ENCODE data around the gene GIGYF2. TPM values are rescaled to one million over a fixed set of nuclear protein-coding genes. Genes with fewer than 3 reads are reported as not detected.

The GIGYF2 gene
- total and polyA plus RNA-seq, 2 of the 13 experiments (the other 11 are each of a cell fraction or from before 2014, with no cell fraction given), result 44.9 to 73.5 TPM

DNA sequence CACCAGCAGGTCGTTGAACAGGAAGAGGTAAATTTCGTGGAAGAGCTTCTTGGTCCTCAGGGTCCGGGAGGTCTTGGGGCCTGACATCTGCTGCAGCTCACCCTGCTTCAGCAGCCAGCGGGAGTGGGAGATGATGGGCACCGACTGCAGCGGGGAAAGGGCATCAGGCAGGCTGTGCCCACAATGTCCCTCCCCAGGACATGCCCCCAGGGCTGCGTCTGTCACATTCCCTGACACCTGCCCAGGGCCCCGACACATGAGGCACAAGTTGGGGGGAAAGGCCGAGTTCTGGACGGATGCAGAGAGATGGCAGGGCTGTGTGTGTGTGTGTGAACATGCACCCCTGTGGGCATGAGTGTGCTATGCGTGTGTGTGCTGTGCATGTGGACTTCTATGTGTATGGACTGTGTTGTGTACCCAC, 186.9 kb downstream of the GIGYF2 start:
- intact Hi-C loops (cut with micrococcal nuclease; ENCODE audit: unreplicated experiment), result no loop called here
- no TSS peak for BruUV-seq (replicated peaks)
- no peaks in the 10 kb centered on the region for H3K27me3 ChIP-seq (ENCODE audit: control insufficient read depth in 1 of 2, insufficient read depth in 2 of 2, low read length in 2 of 2)
- H3K36me3 ChIP-seq (replicated peaks in 1 of 2; ENCODE audit: control insufficient read depth in 1 of 2, insufficient read depth in 2 of 2, low read length in 2 of 2), result peaks cover 10 to 34% of the 10 kb centered on the region in 2 experiments
- FAIRE-seq (no peak), ATAC-seq (no peak), DNase-seq (ENCODE audit: low spot score) (no peak)
- WGBS (ENCODE audit: low lambda C conversion rate), result 95% methylated on average over 11 of the region's 11 CpGs
- no peak overlapping the region for H3K9ac ChIP-seq (ENCODE audit: insufficient read depth, low read depth, low read length)
- in situ Hi-C loops (cut with HindIII; ENCODE audit: extremely low pct_ligation_motif_present, low pct_unique_long_range_greater_than_20kb), result no loop called here
- H3K4me3 ChIP-seq (replicated peaks in 1 of 3; ENCODE audit: insufficient read depth in 1 of 3, low read depth in 2 of 3, low read length in 3 of 3), result no peak overlapping the region
- peaks cover 26% of the 10 kb centered on the region for H3K4me1 ChIP-seq (ENCODE audit: insufficient read depth, low read length)
- peaks cover 3% of the 10 kb centered on the region; the same call in 1 of the 2 replicates for H4K20me1 ChIP-seq (ENCODE audit: insufficient read depth, low read length)
- H3K4me2 ChIP-seq (ENCODE audit: low read depth, low read length), result no peak overlapping the region
- POLR2A ChIA-PET, result interaction anchor here (1.7 kb wide), 1 partner anchor 27 kb away, joined by 5 read pairs; no protein-coding TSS in a partner anchor
- no peak overlapping the region for H2AFZ ChIP-seq (ENCODE audit: low read length)
- no peaks in the 10 kb centered on the region for H3K9me3 ChIP-seq (ENCODE audit: low read length)
- no peak overlapping the region for H3K27ac ChIP-seq (ENCODE audit: extremely low read length, insufficient read depth, low read length)
- CTCF ChIA-PET (ENCODE audit: low intra/inter-chr PET ratio, low total read pairs), result no interaction called here
- H3K79me2 ChIP-seq (ENCODE audit: insufficient read depth, low read length), result no peaks in the 10 kb centered on the region
- TF ChIP-seq TBX3 (IDR thresholded peaks at IDR 0.05; ENCODE audit: borderline replicate concordance) (no peak), SMAD3 (CRISPR knock-in tag; IDR thresholded peaks at IDR 0.05) (no peak), ZNF430 (CRISPR knock-in tag; IDR thresholded peaks at IDR 0.05) (no peak), GATA4 (IDR thresholded peaks at IDR 0.05; ENCODE audit: borderline replicate concordance, low read depth) (no peak), ZBTB7B (CRISPR knock-in tag; IDR thresholded peaks at IDR 0.05) (no peak), POLR2AphosphoS2 (IDR thresholded peaks at IDR 0.05; ENCODE audit: low read depth, low read length) (peak; percentile 17; the same call in 1 of the 2 replicates), CHD2 (IDR thresholded peaks at IDR 0.05; ENCODE audit: low read depth, low read length) (peak; percentile 35; the same call in 1 of the 2 replicates), SAP130 (CRISPR knock-in tag; IDR thresholded peaks at IDR 0.05; ENCODE audit: low read depth) (no peak), TCF12 (IDR thresholded peaks at IDR 0.05) (no peak), TCF12 (CRISPR knock-in tag; IDR thresholded peaks at IDR 0.05) (no peak), ZNF543 (CRISPR knock-in tag; IDR thresholded peaks at IDR 0.05) (no peak)
- TF ChIP-seq, protein P1, sequence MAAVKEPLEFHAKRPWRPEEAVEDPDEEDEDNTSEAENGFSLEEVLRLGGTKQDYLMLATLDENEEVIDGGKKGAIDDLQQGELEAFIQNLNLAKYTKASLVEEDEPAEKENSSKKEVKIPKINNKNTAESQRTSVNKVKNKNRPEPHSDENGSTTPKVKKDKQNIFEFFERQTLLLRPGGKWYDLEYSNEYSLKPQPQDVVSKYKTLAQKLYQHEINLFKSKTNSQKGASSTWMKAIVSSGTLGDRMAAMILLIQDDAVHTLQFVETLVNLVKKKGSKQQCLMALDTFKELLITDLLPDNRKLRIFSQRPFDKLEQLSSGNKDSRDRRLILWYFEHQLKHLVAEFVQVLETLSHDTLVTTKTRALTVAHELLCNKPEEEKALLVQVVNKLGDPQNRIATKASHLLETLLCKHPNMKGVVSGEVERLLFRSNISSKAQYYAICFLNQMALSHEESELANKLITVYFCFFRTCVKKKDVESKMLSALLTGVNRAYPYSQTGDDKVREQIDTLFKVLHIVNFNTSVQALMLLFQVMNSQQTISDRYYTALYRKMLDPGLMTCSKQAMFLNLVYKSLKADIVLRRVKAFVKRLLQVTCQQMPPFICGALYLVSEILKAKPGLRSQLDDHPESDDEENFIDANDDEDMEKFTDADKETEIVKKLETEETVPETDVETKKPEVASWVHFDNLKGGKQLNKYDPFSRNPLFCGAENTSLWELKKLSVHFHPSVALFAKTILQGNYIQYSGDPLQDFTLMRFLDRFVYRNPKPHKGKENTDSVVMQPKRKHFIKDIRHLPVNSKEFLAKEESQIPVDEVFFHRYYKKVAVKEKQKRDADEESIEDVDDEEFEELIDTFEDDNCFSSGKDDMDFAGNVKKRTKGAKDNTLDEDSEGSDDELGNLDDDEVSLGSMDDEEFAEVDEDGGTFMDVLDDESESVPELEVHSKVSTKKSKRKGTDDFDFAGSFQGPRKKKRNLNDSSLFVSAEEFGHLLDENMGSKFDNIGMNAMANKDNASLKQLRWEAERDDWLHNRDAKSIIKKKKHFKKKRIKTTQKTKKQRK (IDR thresholded peaks at IDR 0.05; ENCODE audit: low read length), result no peak
- TF ChIP-seq, protein P2, sequence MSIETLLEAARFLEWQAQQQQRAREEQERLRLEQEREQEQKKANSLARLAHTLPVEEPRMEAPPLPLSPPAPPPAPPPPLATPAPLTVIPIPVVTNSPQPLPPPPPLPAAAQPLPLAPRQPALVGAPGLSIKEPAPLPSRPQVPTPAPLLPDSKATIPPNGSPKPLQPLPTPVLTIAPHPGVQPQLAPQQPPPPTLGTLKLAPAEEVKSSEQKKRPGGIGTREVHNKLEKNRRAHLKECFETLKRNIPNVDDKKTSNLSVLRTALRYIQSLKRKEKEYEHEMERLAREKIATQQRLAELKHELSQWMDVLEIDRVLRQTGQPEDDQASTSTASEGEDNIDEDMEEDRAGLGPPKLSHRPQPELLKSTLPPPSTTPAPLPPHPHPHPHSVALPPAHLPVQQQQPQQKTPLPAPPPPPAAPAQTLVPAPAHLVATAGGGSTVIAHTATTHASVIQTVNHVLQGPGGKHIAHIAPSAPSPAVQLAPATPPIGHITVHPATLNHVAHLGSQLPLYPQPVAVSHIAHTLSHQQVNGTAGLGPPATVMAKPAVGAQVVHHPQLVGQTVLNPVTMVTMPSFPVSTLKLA (IDR thresholded peaks at IDR 0.05), result peak; percentile 27; the same call in 1 of the 2 replicates
- TF ChIP-seq, protein P3, sequence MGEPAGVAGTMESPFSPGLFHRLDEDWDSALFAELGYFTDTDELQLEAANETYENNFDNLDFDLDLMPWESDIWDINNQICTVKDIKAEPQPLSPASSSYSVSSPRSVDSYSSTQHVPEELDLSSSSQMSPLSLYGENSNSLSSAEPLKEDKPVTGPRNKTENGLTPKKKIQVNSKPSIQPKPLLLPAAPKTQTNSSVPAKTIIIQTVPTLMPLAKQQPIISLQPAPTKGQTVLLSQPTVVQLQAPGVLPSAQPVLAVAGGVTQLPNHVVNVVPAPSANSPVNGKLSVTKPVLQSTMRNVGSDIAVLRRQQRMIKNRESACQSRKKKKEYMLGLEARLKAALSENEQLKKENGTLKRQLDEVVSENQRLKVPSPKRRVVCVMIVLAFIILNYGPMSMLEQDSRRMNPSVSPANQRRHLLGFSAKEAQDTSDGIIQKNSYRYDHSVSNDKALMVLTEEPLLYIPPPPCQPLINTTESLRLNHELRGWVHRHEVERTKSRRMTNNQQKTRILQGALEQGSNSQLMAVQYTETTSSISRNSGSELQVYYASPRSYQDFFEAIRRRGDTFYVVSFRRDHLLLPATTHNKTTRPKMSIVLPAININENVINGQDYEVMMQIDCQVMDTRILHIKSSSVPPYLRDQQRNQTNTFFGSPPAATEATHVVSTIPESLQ (CRISPR knock-in tag; conservative IDR thresholded peaks at IDR 0.05), result no peak
